Stimulated activated CD8-positive, alpha-beta memory T cell treated with anti-CD3 and anti-CD28 coated beads, Interleukin-12 subunit alpha, Interleukin-12 subunit beta, amount 100 ng/mL, for 24 hours (primary cell): ENCODE results near the gene CFAP299.
"Not testable (repeated sequence)": the region's sequence is repeated elsewhere in the genome, so short reads cannot be mapped to it uniquely, and the experiment has no call there.

ENCODE experiments used
- DNase-seq: peaks from one replicate; pipeline ENCODE4 v3.0.0-alpha.2; 2020; ENCODE audit errors: extremely low read depth

CFAP299 gene

DNA sequence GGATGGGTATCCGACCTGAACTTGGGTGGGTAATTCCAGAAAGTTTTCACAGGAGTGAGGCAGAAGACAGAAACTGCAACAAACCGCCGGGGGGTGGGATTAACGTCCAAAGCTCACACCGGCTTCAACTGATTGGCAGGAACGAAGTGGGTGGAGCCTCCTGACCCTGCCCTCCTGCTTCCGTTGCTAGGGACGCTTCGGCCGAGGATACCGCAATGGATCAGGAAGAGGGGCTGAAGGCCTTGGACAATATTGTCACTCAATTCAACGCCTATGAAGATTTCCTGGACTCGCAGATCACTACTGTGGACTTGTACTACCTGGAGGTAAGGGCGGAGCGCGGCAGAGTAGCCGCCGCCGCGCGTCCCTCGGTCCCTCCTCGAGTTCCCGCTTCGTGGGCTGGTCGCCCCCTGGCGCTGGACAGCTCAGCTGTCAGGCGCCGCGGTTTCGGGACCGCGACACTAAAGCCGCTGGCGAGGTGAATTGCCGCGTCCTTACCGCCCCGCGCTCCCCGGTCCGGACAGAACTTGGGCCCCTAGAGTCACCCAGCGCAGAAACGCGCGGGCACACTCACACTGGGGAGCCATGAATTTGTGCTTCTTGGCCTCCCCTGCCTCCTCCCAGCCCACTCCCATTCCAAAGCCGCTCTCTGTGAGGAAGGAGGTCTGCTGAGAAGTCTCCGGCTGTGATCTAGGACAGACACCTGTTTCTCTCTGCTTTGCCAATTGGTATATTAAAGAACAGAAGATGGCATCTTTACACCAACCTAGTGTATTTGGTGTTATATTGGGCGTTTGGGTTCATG is at the start of gene CFAP299:
CFAP299 (plus strand) TSS at position 177 of the 805 bp plus-strand sequence.
- peak; percentile 36 for DNase-seq

DNA sequence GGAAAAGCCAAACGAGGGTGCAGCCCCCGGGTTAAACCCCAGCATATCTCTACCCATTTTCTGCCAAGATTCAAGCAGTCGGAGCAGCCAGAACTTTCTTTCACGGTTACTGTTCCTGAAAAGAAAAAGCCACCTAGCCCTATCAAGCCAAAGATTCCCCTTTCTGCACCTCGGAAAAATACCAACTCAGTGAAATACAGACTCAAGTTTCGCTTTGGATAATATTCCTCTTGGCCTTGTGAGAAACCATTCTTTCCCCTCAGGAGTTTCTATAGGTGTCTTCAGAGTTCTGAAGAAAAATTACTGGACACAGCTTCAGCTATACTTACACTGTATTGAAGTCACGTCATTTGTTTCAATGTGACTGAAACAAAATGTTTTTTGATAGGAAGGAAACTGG is 49.1 kb upstream of the CFAP299 start:
- DNase-seq, result no peak

DNA sequence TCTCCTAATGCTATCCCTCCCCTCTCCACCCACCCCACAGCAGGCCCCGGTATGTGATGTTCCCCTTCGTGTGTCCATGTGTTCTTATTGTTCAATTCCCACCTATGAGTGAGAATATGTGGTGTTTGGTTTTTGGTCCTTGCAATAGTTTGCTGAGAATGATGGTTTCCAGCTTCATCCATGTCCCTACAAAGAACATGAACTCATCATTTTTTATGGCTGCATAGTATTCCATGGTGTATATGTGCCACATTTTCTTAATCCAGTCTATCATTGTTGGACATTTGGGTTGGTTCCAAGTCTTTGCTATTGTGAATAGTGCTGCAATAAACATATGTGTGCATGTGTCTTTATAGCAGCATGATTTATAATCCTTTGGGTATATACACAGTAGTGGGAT is 44.9 kb upstream of the CFAP299 start:
- DNase-seq, result not testable (repeated sequence)

DNA sequence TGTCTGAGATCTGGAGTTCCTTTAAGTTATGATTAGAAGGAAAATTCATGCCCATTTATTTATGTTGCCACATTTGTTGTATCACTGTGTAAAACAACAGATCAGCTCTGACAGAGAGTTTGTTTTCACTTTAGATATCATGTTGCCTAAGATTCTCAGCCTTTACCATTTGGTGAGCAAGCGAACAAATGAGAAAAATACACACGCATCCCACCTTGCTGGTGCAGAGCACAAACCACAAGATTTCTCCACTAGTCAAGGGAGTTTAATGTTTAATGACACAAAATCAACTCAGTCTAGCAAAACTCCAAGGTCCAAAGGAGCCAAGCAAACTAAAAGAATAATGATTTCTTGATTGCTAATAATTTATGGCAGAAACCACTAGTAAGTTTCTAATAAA is 41.3 kb upstream of the CFAP299 start:
- no peak for DNase-seq

DNA sequence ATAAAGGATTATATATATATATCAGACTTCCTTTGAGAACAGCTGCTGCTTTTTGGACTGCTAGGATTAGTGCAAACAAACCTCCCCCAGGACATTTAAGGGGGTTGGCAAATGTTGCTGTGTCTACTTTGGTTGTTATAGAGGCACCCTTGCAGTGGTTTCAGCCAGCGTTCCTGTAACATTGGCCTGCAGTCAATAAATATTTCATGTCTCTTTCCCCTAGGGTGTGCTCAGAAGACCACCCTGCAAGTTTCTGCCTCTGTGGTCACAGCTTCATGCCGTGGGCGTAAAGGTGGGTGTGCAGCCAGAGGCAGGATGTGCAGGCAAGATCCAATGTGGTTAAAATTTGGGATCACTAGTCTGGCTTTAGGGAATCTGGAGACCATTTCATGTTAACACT is 40.2 kb upstream of the CFAP299 start:
- no peak for DNase-seq

DNA sequence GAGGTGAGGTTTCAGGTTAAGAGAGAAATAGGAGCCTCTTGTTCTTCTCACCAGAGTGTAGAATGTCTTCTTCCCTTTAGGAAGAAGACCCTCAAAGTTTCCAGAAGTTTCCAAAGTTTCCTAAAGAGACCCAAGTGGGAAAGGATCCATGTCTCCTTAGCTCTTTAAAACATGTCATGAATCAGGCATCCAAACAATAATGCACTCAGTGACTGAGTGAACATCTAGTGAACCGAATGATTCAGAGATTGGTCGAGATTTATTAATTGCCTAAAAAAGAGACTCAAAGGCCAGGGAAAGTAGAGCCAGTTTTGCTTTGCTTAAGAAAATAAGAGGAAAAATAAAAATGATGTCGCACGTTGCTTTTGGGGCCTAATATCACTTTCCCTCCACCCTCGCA is 39.7 kb upstream of the CFAP299 start:
- no peak for DNase-seq

DNA sequence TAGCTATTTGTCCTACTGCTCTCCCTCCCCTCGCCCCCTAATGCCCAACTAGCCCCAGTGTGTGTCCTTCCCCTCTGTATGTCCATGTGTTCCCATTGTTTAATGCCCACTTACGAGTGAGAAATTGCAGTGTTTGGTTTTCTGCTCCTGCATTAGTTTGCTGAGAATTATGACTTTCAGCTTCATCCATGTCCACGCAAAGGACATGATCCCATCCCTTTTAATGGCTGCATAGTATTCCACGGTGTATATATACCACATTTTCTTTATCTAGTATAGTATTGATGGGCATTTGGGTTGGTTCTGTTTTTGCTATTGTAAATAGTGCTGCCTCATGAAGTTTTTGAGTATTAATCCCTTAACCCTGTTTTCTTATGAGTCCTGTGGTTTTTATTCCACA is 33.6 kb upstream of the CFAP299 start:
- DNase-seq, result no peak

DNA sequence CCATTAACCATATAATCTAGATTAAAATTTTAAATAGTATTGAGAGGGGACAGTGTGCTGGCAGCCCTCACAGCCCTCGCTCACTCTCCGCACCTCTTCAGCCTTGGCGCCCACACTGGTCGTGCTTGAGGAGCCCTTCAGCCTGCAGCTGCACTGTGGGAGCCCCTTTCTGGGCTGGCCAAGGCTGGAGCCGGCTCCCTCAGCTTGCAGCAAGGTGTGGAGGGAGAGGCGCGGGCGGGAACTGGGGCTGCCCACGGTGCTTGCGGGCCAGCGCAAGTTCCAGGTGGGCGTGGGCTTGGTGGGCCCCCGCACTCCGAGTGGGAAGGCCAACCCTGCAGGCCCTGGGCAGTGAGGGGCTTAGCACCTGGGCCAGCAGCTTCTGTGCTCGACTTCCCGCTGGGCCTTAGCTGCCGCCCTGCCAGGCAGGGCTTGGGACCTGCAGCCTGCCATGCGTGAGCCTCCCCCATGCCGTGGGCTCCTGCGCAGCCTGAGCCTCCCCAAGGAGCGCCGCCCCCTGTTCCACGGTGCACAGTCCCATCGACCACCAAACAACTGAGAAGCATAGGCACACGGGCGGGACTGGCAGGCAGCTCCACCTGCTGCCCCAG is 32.8 kb upstream of the CFAP299 start:
- DNase-seq, result no peak

DNA sequence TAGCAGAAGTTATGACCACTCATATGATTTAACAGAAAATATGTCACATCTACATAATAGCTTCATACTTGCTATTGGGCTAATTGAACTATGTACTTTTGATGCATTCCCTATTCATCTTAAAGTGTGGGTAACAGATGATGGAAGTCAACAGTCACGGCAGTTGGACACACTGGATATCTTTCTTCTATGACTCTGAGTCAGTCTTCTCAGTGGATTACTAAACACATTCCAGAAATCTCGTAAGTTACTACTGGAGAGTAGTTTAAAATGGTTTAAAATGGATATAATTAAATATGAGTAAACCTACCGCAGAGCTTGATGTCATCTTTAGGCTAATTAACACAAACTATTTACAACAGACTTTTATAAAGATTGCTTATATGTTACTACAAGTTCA is 30.1 kb upstream of the CFAP299 start:
- DNase-seq, result no peak

DNA sequence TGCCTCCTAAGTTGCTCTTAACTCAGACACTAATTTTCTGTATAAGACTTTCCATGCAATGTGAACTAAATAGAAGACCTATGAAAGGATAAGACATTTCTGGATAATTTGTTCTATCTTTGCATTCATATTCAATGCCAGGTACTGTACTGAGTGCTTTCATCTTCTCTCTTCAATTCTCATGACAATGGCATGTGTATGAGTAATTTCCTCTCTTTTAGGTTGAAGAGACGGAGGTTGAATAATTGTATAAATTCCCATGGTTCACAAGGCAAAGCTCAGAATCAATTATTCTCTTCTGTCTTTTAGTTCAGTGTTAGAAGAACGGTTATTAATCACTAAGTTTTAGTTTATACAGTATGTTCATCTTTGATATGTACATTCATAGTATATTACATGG is 29.3 kb upstream of the CFAP299 start:
- no peak for DNase-seq

DNA sequence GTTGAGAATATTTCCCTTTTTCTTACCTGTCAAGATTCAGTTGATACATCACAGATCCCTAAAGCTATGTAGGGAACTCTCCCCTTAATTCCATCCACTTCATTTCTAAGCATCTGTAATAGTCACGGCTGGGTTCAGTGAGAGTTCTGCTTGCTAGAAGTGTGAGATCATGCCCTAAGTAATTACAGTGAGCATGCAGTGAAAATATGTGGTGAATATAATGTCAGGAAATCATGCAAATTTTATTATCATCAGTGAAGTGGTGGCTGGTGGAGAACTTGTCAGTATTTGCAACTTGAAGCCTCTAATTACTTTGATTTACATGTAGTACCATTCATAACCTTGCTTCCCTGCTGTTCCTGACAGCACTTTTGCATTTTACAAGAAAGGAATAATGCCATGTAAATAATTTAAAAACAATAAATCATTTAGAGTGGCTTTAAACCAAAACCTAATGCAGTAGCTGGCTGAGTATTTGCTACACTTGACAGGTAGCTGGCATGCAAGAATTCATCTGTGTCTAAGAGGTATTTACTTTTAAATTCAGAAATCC is 28.3 kb upstream of the CFAP299 start:
- no peak for DNase-seq

DNA sequence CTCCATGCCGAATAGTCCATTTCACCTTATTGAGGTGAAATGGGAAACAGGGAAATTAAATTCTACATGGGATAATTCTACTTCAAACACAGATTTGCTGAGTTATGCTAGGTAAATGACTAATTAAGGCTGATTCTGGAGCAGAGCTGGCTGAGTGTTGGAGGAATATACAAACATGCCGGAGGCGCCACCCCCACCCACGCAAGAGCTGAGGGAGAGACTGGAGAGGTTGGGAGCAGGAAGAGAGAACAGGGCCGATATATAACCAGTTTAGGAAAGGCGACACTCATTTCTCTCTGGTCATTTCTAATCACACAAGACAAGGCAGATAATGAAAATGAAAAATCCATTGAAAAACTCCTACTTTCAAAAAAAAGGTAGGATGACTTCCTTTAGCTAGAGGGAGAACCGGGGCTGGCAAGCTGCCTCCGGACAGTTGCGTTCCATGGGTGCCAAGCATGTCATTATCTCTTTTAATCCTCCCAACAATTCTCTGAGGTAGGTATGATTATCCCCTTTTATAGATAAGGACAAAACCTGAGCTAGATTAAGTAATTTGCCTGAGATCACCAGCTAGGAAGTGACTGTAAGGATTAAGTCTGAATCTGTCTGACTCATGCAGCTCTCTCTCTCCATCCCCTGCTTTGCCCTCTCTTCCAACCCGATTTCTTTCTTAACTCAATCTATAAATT is 27.6 kb upstream of the CFAP299 start:
- DNase-seq, result no peak

DNA sequence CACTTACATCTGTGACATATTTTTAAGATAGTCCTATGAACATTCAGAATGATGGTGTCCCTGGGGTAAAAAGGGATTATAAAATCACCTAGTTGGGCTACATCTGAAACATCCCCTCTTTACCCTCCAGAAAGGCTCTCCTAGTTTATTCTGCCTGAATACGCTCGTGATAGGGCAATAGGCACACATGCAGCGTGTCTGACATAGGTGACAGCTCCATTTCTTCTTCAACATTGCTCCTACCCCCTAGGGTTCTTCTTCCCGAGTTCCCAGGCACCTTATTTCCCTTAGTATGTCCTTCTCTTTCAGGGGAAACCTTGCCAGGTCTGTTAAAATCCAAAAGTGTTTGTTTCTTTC is 27.1 kb upstream of the CFAP299 start:
- DNase-seq, result no peak

DNA sequence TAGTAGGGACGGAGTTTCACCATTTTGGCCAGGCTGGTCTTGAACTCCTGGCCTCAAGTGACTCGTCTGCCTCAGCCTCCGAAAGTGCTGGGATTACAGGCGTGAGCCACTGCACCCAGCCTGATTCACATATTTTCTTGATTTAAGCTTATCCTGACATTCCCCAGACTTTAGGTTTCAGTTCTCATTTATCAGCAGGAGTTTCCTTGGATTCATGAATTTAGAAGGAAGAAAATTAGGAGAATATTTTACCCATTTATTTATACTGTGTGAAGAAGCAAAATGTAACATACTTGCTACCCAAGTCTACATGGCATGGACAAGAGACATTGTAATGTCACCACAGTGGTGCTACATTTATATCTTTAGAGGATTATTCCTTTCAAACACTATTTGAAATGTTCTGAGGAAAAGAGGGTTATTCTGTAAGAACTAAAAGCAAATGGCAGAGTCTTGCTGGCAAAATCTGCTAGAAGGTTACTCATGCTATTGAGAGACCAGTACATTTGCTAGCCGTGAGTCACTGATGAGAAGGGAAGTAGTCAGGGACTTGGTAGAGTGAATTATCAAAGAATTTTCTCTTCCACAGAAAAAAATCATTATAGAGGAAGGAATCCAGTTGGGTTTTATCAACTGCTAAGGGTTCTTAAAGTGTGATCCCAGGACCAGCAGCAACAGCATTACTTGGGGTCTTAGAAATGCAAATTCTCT is 26.1 kb upstream of the CFAP299 start:
- no peak for DNase-seq

DNA sequence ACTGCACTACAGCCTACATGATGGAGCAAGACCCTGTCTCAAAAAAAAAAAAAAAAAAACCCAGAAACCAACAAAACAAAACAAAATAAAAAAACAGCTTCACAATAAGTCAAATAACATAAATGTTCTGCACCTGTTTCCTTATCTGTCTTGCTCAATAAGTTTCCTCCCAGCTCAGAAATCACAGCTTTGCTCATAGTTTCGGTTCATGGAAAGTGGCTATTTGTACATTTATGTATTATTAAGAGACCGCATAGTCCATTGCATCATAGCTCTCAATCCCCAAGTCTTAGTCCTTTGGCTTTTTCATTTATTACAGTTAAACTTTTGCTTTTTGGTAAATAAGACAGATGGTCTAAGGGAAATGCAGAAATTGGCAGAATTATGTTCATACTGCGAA is 24.4 kb upstream of the CFAP299 start:
- DNase-seq, result no peak

DNA sequence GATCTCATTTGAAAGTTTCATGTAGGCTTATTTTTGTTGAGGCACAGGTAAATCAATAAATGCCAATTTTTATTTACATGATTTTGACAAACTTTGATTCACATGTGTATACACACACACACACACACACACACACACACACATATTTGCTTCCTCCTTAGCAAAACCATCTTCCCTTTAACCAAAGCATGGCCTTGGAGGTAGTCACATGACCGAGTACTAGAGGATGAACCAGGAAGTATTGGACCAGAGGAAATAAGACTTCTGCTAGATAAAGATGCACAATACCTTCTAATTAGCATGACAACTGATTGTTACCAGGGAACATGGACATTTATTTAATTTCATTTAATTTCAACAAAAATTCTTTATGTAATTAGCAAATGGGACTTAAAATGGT is 23.4 kb upstream of the CFAP299 start:
- no peak for DNase-seq

DNA sequence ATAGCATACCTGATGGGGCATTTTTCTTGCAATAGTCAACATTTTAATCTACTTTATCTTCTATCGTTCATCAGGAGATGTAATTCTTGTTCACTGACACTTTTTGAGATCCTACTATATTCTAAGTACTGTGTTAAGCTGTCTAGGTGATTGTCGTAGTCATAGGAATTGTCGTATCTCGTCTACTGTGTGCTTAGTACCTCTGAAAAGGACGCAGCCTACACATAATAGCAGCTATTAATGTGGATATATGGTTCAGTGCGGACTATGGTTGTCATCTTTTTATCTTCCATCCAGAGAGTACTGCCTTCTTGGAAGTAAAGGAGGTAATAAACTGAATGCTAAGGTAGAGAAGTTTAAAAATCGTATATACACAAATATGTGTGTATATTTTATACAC is 21.9 kb upstream of the CFAP299 start:
- DNase-seq, result no peak

DNA sequence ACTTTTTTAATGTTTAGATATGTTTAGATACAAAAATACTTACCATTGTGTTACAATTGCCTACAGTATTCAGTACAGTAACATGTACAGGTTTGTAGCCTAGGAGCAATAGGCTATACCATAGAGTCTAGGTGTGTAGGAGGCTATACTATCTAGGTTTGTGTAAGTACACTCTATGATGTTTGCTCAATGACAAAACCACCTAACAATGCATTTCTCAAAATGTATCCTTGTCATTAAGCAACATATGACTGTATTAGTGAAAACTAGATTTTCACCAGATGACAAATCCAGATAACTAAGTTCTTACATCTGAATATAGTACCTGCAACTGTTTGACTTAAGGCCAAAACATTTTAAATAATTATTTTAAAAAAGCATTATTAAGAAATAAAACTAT is 19.7 kb upstream of the CFAP299 start:
- not testable (repeated sequence) for DNase-seq

DNA sequence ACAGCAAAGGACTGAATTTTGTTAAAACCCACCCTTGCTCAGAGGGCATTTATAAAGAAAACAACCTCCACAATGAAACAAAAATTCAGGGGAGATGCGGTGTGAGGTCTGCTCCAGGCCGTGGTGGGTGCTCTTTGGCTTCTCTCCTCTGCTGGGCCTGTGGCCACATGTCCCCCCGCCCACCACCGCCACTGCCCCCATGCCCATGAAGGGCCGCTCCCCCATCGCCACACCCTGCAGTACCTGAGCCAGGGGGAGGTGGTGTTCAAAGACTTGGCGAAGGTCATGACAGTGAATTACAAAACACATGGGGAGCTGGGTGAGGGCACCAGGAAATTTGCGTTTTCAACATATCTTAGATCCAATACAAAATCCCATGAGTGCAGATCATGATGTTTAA is 14.2 kb upstream of the CFAP299 start:
- no peak for DNase-seq

DNA sequence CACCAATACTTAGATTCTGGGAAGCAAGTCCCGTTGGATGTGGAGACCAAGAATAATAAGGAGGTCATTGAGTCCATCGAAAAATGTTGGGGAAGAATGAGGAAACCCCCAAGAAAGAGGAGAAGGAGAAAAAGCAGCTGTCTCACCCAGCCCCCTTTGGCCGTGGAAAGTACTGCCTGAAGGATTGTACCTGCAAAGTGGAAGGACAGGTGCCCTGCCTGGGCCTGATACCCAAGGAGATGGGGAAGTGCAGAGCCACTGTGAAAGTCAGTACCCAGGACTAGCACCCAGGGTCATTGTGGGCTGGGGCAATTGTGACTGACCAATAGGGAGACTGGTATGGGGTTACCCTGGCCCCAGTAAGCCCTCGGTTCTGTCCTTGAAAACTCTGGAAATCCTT is 13.8 kb upstream of the CFAP299 start:
- DNase-seq, result no peak

DNA sequence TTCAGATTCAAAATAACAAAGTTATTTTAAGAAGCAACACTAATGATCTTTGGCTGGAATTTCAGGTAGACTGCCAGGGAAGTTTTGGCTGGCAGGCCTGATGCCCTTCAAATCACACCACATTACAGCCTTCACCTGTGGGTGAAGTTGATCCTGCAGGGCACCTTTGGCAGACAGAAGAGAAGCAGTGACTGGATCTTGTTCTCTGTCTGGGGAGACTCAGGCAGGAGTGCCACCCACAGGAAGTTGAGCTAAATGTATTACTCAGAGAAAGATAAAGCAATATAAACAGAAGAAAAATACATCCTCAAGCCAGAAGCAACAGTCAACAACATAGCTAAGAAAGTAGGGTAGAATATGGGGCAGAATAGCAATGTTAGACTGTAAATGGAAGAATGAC is 12.8 kb upstream of the CFAP299 start:
- no peak for DNase-seq

DNA sequence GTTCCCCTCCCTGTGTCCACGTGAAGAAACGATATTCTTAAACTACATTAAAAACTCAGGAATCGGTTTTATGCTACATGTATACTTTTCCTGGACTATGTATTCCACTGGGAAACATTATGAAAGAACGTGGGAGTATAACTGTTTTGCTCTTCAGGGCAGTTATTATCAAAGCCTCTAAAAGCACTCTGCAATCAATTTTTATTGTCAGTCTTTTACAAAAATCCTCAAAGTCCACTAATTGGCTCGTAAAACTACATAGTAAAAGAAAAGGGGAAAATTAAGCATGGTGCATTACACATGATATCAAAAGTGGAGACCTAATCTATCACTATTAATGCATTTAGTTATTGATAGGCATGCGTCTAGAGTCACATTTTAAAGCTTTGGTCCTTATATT is 11.4 kb upstream of the CFAP299 start:
- DNase-seq, result no peak
